HEK293T (cell line): ENCODE measurements around the gene CREBZF.

Experiments
- CTCF ChIA-PET: fragments of 350-600 bp; formaldehyde crosslinking; extraction: SDS; loops from one replicate; lab custom pipeline; 2021; ENCODE audit warnings: antibody characterized with exemption, inconsistent platforms; lab: Yijun Ruan, JAX
- POLR2A ChIA-PET: fragments of 350-600 bp; formaldehyde crosslinking; extraction: SDS; loops from one replicate; lab custom pipeline; 2020; ENCODE audit warnings: antibody characterized with exemption, inconsistent platforms; lab: Yijun Ruan, JAX
- DNase-seq: peaks from one replicate; pipeline ENCODE4 v3.0.0; 2012; ENCODE audit warnings: mixed read lengths; ENCODE audit errors: extremely low spot score
- ARNT ChIP-seq: fragments of 450-650 bp; IDR thresholded peaks from 2 replicates; pipeline ENCODE4 v1.6.1; 2017; ENCODE audit warnings: mild to moderate bottlenecking
- BHLHE40 ChIP-seq: fragments of 450-650 bp; IDR thresholded peaks from 2 replicates; pipeline ENCODE4 v1.6.1; 2016; ENCODE audit warnings: mild to moderate bottlenecking, moderate library complexity, borderline replicate concordance
- CTBP1 ChIP-seq: fragments of 450-650 bp; IDR thresholded peaks from 2 replicates; pipeline ENCODE4 v1.6.1; 2016; ENCODE audit warnings: borderline replicate concordance
- ELF4 ChIP-seq: fragments of 450-650 bp; IDR thresholded peaks from 2 replicates; pipeline ENCODE4 v1.6.1; 2017; ENCODE audit warnings: antibody characterized with exemption
- FOXA1 ChIP-seq: fragments of 450-650 bp; IDR thresholded peaks from 2 replicates; pipeline ENCODE4 v1.6.1; 2016; ENCODE audit warnings: mild to moderate bottlenecking
- FOXK2 ChIP-seq: fragments of 450-650 bp; IDR thresholded peaks from 2 replicates; pipeline ENCODE4 v1.6.1; 2016; ENCODE audit warnings: mild to moderate bottlenecking
- FOXM1 ChIP-seq: fragments of 450-650 bp; IDR thresholded peaks from 2 replicates; pipeline ENCODE4 v1.6.1; 2017; ENCODE audit warnings: mild to moderate bottlenecking, borderline replicate concordance
- HDGF ChIP-seq: fragments of 450-650 bp; IDR thresholded peaks from 2 replicates; pipeline ENCODE4 v1.6.1; 2017; ENCODE audit warnings: antibody characterized with exemption, borderline replicate concordance
- L3MBTL2 ChIP-seq: fragments of 450-650 bp; conservative IDR thresholded peaks from 2 replicates; pipeline ENCODE4 v1.6.1; 2016; ENCODE audit warnings: mild to moderate bottlenecking
- LEF1 ChIP-seq: fragments of 450-650 bp; IDR thresholded peaks from 2 replicates; pipeline ENCODE4 v1.6.1; 2017; ENCODE audit warnings: mild to moderate bottlenecking, borderline replicate concordance
- NFRKB ChIP-seq: fragments of 450-650 bp; IDR thresholded peaks from 2 replicates; pipeline ENCODE4 v1.6.1; 2016; ENCODE audit warnings: mild to moderate bottlenecking, moderate library complexity
- PKNOX1 ChIP-seq: fragments of 450-650 bp; IDR thresholded peaks from 2 replicates; pipeline ENCODE4 v1.6.1; 2016
- SP1 ChIP-seq: fragments of 450-650 bp; IDR thresholded peaks from 2 replicates; pipeline ENCODE4 v1.6.1; 2017
- SUZ12 ChIP-seq: fragments of 450-650 bp; IDR thresholded peaks from 2 replicates; pipeline ENCODE4 v1.6.1; 2016; ENCODE audit warnings: mild to moderate bottlenecking
- TARDBP ChIP-seq: fragments of 450-650 bp; IDR thresholded peaks from 2 replicates; pipeline ENCODE4 v1.6.1; 2016
- ZNF384 ChIP-seq: fragments of 450-650 bp; IDR thresholded peaks from 2 replicates; pipeline ENCODE4 v1.6.1; 2016

The CREBZF gene

GRCh38 chr11:85651118-85651517, 13.8 kb downstream of the CREBZF start:
- CTCF ChIA-PET = no interaction called here
- DNase-seq = no peak
- POLR2A ChIA-PET = interaction anchor here (1.0 kb wide), 1 partner anchor 14 kb away, joined by 3 read pairs; the partner anchor contains the start of gene CREBZF

GRCh38 chr11:85647604-85648299, 17.2 kb downstream of the CREBZF start, which contains the start of gene TMEM126A:
TMEM126A (plus strand) TSS chr11:85647967; CDS start chr11:85650256, 2,289 bp downstream.
- ChIA-PET POLR2A (interaction anchor here (0.6 to 3.9 kb wide), 10 partner anchors 9 to 42 kb away, joined by 3 to 41 read pairs (median 6); partner anchors contain the start of genes CREBZF, DLG2 and TMEM126B), CTCF (interaction anchor here (0.7 to 1.4 kb wide), 2 partner anchors 20 to 413 kb away, joined by 3 read pairs; partner anchors contain the start of gene TMEM126B)
- TF ChIP-seq FOXM1 = no peak
- peak; percentile 40; the same call in 1 of the 2 replicates for TF ChIP-seq ELF4
- peak; percentile 85 for DNase-seq

More at GRCh38 chr11:85651118-85651517, 13.8 kb downstream of the CREBZF start:
- TF ChIP-seq PKNOX1 (no peak), BHLHE40 (no peak), FOXA1 (no peak), SUZ12 (no peak), FOXM1 (no peak), L3MBTL2 (no peak), HDGF (no peak), LEF1 (no peak), ARNT (no peak), NFRKB (no peak), CTBP1 (no peak), ZNF384 (no peak), SP1 (no peak), TARDBP (no peak), ELF4 (no peak), FOXK2 (no peak)

GRCh38 chr11:85647078-85647477, 17.9 kb downstream of the CREBZF start:
- DNase-seq = no peak
- POLR2A ChIA-PET = interaction anchor here (1.2 to 3.9 kb wide), 8 partner anchors 9 to 20 kb away, joined by 3 to 41 read pairs (median 10); partner anchors contain the start of genes CREBZF, DLG2 and TMEM126B
- CTCF ChIA-PET = no interaction called here
- no peak for TF ChIP-seq SUZ12

GRCh38 chr11:85643191-85643614, 21.7 kb downstream of the CREBZF start:
- DNase-seq = no peak
- POLR2A ChIA-PET = no interaction called here
- CTCF ChIA-PET = no interaction called here

GRCh38 chr11:85634747-85635146, 30.2 kb downstream of the CREBZF start:
- POLR2A ChIA-PET = interaction anchor here (4.0 kb wide), 1 partner anchor 13 kb away, joined by 20 read pairs; the partner anchor contains the start of gene TMEM126A
- CTCF ChIA-PET = no interaction called here
- TF ChIP-seq FOXK2 = no peak
- no peak for TF ChIP-seq LEF1
- no peak for TF ChIP-seq TARDBP
- TF ChIP-seq ELF4 = no peak
- no peak for DNase-seq

More at GRCh38 chr11:85643191-85643614, 21.7 kb downstream of the CREBZF start:
- TF ChIP-seq NFRKB = no peak

- POLR2A ChIA-PET = interaction anchor here (0.7 to 4.1 kb wide), 9 partner anchors 8 to 439 kb away, joined by 3 to 41 read pairs (median 5); partner anchors contain the start of genes CREBZF and TMEM126A
- TF ChIP-seq L3MBTL2 (peak; percentile 39), CTBP1 (no peak), FOXA1 (no peak), HDGF (no peak), ARNT (no peak), LEF1 (no peak), TARDBP (no peak), FOXM1 (no peak)
- CTCF ChIA-PET = interaction anchor here (1.0 kb wide), 1 partner anchor 19 kb away, joined by 3 read pairs; the partner anchor contains the start of gene TMEM126A
- no peak for DNase-seq
Observed at GRCh38 chr11:85628771-85629341, 36.1 kb downstream of the CREBZF start.

GRCh38 chr11:85627998-85628770, 36.7 kb downstream of the CREBZF start, which contains the start of gene TMEM126B:
TMEM126B (plus strand) TSS chr11:85628593; CDS start chr11:85628608, 15 bp downstream.
- POLR2A ChIA-PET = interaction anchor here (0.7 to 4.1 kb wide), 11 partner anchors 9 to 439 kb away, joined by 3 to 41 read pairs (median 4); partner anchors contain the start of genes CREBZF and TMEM126A
- CTCF ChIA-PET = interaction anchor here (1.0 kb wide), 1 partner anchor 20 kb away, joined by 3 read pairs; the partner anchor contains the start of gene TMEM126A
- peak; percentile 41; the same call in 1 of the 2 replicates for TF ChIP-seq NFRKB
- TF ChIP-seq SP1 = no peak
- peak; percentile 96 for TF ChIP-seq PKNOX1
- DNase-seq = peak; percentile 89
